GM12873 (cell line): ENCODE data around the gene BEND6.

Experiments
- TF ChIP-seq, protein P1 (sequence below): IDR thresholded peaks from 2 replicates; pipeline ENCODE4 v1.5.1; 2012; ENCODE audit warnings: low read depth, mild to moderate bottlenecking, moderate library complexity, low read length, control low read depth; ENCODE audit not compliant: insufficient read depth; ENCODE audit errors: missing control alignments

The BEND6 gene

DNA sequence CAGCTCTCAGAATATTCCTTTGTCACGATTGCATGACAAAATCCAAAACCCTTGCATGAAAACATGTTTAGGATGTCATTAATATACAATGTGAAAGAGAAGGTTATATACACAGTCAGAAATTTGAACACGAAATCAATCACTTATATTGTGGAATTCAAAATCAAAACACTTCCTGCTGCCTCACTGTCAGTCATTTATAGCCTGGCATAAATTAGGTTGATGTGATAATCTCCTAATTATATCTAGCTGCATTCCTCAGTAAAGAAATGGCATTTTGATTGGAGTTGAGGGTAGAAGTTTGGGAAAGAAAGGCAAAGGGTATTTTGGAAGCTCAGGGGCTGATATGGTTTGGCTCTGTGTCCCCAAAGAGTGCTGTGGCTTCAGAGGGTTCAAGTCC is 24.1 kb upstream of the BEND6 start:
- TF ChIP-seq, protein P1, sequence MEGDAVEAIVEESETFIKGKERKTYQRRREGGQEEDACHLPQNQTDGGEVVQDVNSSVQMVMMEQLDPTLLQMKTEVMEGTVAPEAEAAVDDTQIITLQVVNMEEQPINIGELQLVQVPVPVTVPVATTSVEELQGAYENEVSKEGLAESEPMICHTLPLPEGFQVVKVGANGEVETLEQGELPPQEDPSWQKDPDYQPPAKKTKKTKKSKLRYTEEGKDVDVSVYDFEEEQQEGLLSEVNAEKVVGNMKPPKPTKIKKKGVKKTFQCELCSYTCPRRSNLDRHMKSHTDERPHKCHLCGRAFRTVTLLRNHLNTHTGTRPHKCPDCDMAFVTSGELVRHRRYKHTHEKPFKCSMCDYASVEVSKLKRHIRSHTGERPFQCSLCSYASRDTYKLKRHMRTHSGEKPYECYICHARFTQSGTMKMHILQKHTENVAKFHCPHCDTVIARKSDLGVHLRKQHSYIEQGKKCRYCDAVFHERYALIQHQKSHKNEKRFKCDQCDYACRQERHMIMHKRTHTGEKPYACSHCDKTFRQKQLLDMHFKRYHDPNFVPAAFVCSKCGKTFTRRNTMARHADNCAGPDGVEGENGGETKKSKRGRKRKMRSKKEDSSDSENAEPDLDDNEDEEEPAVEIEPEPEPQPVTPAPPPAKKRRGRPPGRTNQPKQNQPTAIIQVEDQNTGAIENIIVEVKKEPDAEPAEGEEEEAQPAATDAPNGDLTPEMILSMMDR = no peak

DNA sequence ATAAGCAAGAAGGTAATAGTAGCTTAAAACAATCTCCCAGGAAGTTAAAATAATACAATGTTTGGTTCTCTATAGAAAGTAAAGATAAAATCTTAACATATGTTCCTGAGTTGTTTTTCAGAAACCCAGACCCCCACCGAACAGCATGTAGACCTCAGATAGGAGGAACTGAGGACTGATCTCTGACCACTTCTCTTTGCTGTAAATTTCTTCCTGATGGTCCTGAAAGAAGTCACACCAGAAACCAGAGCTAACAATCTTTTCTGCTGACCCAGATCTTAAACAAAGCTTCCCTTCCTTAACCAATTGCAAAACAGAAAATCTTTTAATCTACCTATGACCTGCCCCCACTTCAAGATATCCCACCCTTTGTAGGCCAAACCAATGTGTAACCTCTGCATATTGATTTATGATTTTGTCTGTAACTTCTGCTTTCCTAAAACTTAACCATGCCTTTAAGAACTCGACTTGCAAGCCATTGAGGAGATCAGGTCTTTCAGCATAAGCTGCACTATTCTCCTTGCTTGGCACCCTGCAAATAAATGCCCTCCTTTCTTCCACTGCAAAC is 21.9 kb upstream of the BEND6 start:
- TF ChIP-seq, protein P1 = no peak

GRCh38 chr6:56933650-56934049 is 21.3 kb upstream of the BEND6 start:
- TF ChIP-seq, protein P1 = no peak

- TF ChIP-seq, protein P1 = no peak
Observed at GRCh38 chr6:56934876-56935275, 20.0 kb upstream of the BEND6 start.

DNA sequence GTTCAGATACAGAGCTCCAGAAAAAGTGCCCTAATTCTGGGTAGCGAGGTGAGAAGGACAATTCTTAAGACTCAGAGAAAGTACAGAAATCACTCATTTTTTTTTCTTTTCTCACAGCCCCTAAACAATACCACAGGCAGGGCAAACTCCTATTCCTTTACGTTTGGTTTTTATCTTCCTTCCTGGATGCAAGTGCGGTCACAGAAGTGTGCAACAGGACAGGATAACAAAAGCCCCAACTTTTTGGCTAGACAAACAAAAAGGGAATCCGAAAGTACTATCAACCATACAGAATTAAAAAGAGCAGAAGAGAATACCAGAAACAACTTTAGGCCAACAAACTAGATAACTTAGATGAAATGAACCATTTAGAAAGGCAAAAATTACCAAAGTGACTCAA is 18.4 kb upstream of the BEND6 start:
- TF ChIP-seq, protein P1 = no peak

DNA sequence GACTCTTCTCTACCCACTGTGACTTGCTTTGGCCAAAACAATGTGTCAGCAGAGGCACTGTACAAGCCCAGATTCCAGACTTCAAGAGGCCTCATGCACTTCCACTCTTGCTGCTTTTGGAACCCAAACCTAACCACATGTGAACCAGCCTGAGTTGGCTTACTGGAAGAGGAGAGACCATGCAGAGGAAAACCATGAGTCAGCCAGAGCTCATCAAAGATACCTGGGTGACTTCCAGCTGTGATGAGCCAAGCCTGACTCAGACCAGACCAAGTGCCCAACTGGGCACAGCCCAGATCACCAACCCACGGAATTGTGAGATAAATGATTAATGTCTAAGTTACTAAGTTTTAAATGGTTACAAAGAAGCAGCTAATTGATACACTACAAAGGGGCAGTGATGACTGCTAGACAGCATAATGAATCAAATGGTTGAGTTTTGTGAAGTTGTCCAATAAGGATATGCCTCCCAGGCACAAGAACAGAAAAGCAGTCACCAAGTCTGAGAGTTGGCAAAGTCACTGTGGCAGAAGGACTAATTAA is 16.2 kb upstream of the BEND6 start:
- TF ChIP-seq, protein P1 = no peak

GRCh38 chr6:56940463-56940862 is 14.4 kb upstream of the BEND6 start:
- TF ChIP-seq, protein P1 = no peak

GRCh38 chr6:56940977-56941376 is 13.9 kb upstream of the BEND6 start:
- TF ChIP-seq, protein P1 = no peak
